Fibroblast of lung (primary cell): ENCODE measurements around the gene CLIC3.

Source experiments
- EZH2 ChIP-seq: IDR thresholded peaks from 2 replicates; pipeline ENCODE4 v1.5.1; 2012; ENCODE audit warnings: low read length, control low read depth, mild to moderate bottlenecking; ENCODE audit errors: missing control alignments
- TF ChIP-seq, protein P1 (sequence below), 2 donors: IDR thresholded peaks in 1 of 2; conservative IDR thresholded peaks in 1 of 2; 1 replicate in 1 of 2; 2 replicates in 1 of 2; pipeline ENCODE4 v1.5.1; 2011 to 2012; ENCODE audit warnings: low read length in 2 of 2, control low read depth in 1 of 2, inconsistent platforms in 1 of 2, low read depth in 1 of 2, mild to moderate bottlenecking in 1 of 2

DNA sequence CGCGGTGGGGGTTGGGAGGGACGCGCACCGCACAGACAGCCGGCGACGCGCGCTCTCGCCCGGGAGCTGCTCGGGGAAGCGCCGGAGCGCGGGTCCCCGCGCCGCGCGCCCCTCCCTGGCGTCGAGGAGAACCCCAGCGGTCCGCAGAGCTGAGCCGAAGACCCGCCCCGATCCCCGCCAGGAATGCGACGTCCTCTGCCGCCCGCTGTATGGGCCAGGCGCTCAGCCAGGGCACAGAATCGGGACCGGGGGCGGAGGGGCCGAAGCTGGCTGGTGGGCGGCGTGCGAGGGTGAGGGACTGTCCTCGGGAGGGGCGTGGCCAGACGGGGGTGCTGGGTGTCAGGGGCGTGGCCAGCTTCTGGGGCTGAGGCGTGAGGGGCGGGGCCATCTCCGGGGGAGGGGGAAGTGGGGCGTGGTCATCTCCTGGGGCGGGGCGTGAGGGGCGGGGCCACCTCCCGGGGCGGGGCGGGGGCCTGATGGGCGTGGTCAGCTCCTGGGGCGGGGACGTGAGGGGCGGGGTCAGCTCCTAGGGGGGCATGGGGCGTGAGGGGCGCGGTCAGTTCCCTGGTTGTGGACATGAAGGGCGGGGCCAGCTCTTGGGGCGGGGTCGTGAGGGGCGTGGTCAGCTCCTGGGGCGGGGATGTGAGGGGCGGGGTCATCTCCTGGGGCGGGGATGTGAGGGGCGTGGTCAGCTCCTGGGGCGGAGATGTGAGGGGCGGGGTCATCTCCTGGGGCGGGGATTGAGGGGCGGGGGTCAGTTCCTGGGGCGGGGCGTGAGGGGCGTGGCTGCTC, 18.1 kb downstream of the CLIC3 start:
- TF ChIP-seq, protein P1, sequence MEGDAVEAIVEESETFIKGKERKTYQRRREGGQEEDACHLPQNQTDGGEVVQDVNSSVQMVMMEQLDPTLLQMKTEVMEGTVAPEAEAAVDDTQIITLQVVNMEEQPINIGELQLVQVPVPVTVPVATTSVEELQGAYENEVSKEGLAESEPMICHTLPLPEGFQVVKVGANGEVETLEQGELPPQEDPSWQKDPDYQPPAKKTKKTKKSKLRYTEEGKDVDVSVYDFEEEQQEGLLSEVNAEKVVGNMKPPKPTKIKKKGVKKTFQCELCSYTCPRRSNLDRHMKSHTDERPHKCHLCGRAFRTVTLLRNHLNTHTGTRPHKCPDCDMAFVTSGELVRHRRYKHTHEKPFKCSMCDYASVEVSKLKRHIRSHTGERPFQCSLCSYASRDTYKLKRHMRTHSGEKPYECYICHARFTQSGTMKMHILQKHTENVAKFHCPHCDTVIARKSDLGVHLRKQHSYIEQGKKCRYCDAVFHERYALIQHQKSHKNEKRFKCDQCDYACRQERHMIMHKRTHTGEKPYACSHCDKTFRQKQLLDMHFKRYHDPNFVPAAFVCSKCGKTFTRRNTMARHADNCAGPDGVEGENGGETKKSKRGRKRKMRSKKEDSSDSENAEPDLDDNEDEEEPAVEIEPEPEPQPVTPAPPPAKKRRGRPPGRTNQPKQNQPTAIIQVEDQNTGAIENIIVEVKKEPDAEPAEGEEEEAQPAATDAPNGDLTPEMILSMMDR (conservative IDR thresholded peaks at IDR 0.05 in 1 of 2, IDR thresholded peaks at IDR 0.05 in 1 of 2; ENCODE audit: low read depth in 1 of 2, low read length in 2 of 2), result no peak
- no peak for TF ChIP-seq EZH2
